DMS153 treated with DMSO at 0.1 percent for 48 hours (cell line): Measurements from ENCODE around the gene PGM2.
"Not testable (repeated sequence)": the region's sequence is repeated elsewhere in the genome, so short reads cannot be mapped to it uniquely, and the experiment has no call there.

Experiments
- DNase-seq: peaks from one replicate; lab custom pipeline; 2025; ENCODE audit not compliant: unreplicated experiment; lab: John Stamatoyannopoulos, UW

Gene PGM2

GRCh38 chr4:37816719-37817118 is 9.8 kb upstream of the PGM2 start:
- DNase-seq = no peak

GRCh38 chr4:37818752-37819151 is 7.7 kb upstream of the PGM2 start:
- no peak for DNase-seq

- not testable (repeated sequence) for DNase-seq
These were observed 6.0 kb upstream of the PGM2 start for GRCh38 chr4:37820458-37820857.

- peak; percentile 42 for DNase-seq
These were observed 4.4 kb upstream of the PGM2 start for GRCh38 chr4:37821953-37822605.

GRCh38 chr4:37825501-37825900 is 985 bp upstream of the PGM2 start:
- not testable (repeated sequence) for DNase-seq

- DNase-seq = no peak
These were observed 555 bp upstream of the PGM2 start for GRCh38 chr4:37825968-37826294.

GRCh38 chr4:37827030-37827685 is 672 bp downstream of the PGM2 start:
- no peak for DNase-seq

- no peak for DNase-seq
These were observed 1.4 kb downstream of the PGM2 start for GRCh38 chr4:37827802-37828321.

- DNase-seq = no peak
These were observed 2.4 kb downstream of the PGM2 start for GRCh38 chr4:37828843-37829242.

GRCh38 chr4:37830640-37831039 is 4.2 kb downstream of the PGM2 start:
- no peak for DNase-seq

- DNase-seq = no peak
These were observed 8.5 kb downstream of the PGM2 start for GRCh38 chr4:37835031-37835430.

- DNase-seq = no peak
These were observed 9.3 kb downstream of the PGM2 start for GRCh38 chr4:37835806-37836205.

GRCh38 chr4:37836274-37836673 is 9.8 kb downstream of the PGM2 start:
- DNase-seq = no peak

GRCh38 chr4:37836838-37837440 is 10.5 kb downstream of the PGM2 start:
- no peak for DNase-seq

- no peak for DNase-seq
These were observed 11.0 kb downstream of the PGM2 start for GRCh38 chr4:37837446-37837845.

GRCh38 chr4:37839426-37839825 is 12.9 kb downstream of the PGM2 start:
- no peak for DNase-seq

GRCh38 chr4:37844204-37844603 is 17.7 kb downstream of the PGM2 start:
- DNase-seq = no peak

- DNase-seq = no peak
These were observed 18.7 kb downstream of the PGM2 start for GRCh38 chr4:37845201-37845600.

GRCh38 chr4:37847311-37847884 is 20.9 kb downstream of the PGM2 start:
- no peak for DNase-seq

GRCh38 chr4:37852376-37852775 is 25.9 kb downstream of the PGM2 start:
- DNase-seq = no peak

- DNase-seq = no peak
These were observed 31.6 kb downstream of the PGM2 start for GRCh38 chr4:37858112-37858511.

- DNase-seq = no peak
These were observed 32.4 kb downstream of the PGM2 start for GRCh38 chr4:37858872-37859271.
